Measurements from ENCODE around the gene ASMTL. TPM values are rescaled to one million over a fixed set of nuclear protein-coding genes. Genes with fewer than 3 reads are reported as not detected.

ASMTL gene, protein sequence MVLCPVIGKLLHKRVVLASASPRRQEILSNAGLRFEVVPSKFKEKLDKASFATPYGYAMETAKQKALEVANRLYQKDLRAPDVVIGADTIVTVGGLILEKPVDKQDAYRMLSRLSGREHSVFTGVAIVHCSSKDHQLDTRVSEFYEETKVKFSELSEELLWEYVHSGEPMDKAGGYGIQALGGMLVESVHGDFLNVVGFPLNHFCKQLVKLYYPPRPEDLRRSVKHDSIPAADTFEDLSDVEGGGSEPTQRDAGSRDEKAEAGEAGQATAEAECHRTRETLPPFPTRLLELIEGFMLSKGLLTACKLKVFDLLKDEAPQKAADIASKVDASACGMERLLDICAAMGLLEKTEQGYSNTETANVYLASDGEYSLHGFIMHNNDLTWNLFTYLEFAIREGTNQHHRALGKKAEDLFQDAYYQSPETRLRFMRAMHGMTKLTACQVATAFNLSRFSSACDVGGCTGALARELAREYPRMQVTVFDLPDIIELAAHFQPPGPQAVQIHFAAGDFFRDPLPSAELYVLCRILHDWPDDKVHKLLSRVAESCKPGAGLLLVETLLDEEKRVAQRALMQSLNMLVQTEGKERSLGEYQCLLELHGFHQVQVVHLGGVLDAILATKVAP
- total RNA-seq, result 30.8 and 44.7 TPM in 2 replicates

DNA sequence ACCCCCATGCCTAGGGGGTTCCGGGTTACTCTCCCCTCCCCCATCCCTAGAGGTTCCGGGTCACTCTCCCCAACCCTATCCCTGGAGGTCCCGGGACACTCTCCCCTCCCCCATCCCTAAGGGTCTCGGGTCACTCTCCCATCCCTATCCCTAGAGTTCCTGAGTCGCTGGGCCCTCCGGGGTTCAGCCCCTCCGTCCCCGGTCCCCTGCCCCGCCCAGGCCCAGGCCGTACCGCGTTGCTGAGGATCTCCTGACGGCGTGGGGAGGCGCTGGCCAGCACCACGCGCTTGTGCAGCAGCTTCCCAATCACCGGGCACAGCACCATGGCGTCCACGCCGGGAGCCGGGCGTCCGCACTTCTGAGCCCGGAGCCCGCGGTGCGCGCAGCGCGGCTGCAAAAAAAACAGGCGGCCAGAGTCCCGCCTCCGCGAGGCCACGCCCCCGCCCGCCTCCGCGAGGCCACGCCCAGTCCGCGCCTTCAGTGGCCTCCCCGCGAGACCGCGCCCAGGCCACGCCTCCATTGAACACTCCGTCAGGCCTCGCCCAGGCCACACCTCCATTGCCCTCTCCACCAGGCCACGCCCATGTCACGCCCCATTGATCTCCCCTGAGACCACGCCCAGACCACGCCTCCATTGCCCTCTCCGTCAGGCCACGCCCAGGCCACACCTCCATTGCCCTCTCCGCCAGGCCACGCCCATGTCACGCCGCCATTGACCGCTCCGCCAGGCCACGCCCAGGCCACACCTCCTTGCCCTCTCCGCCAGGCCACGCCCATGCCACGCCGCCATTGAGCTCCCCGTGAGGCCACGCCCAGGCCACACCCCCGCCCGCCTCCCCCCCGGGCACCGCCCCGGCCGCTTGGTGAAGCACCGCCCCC, at the start of gene ASMTL:
Gene ASMTL (minus strand): TSS at position 394 of the 879 bp plus-strand sequence. CDS start 69 bp downstream, at position 325.

DNA sequence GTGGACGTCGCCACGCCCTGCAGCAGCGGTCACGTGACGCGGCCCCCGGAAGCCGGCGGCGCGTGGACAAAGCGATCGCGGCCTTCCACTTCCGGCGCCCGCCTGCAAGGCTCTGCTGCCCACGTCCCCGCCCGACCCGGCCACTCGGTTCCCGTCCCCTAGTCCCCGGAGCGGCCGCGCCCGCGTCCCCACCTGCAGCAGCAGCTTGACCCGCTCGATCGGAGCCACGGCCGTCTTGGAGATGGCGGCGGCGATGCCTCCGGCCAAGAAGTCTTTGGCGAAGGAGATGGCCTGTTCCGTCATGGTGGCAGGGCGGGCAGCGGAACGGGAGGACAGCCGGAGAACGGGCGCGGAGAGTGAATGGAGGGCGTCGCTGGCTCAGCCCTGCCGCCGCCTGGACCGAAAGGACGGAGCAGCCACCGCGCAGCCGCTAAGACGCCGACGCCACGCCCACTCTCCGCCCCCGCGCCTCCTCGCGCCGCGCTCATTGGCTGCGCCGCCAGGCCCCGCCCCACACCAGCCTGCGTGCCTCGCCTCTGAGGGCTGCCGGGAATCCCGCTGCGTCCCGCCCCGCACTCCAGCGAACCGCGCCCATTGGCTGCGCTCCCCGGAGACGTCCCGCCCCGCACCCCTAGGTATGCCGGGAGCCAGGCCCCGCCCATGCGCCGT, 60.9 kb downstream of the ASMTL start, which contains the start of gene SLC25A6:
Gene SLC25A6 (minus strand): TSS at position 407 of the 669 bp plus-strand sequence. CDS start 104 bp downstream, at position 303.

Other genes starting within 250 kb of the ASMTL start
- not detected in 2 replicates for gene CRLF2, start 240.3 kb downstream of the ASMTL start, total RNA-seq
- gene CSF2RA, start 184.1 kb downstream of the ASMTL start, total RNA-seq, result not detected in 2 replicates
- not detected in 2 replicates for gene IL3RA, start 116.1 kb downstream of the ASMTL start, total RNA-seq
- gene SLC25A6, start 60.8 kb downstream of the ASMTL start, total RNA-seq, result 266 and 298 TPM in 2 replicates
- not detected in 2 replicates for gene P2RY8, start 84.3 kb upstream of the ASMTL start, total RNA-seq
- gene AKAP17A, start 138.7 kb upstream of the ASMTL start, total RNA-seq, result 19.9 and 21.4 TPM in 2 replicates
- not detected in 2 replicates for gene ASMT, start 162.2 kb upstream of the ASMTL start, total RNA-seq